ENCODE data around the gene OXA1L. TPM values are rescaled to one million over a fixed set of nuclear protein-coding genes. Genes with fewer than 3 reads are reported as not detected.

The OXA1L gene
- total and polyA plus RNA-seq, 2 of the 13 experiments (the other 11 are each of a cell fraction or from before 2014, with no cell fraction given), result 230 to 589 TPM

DNA sequence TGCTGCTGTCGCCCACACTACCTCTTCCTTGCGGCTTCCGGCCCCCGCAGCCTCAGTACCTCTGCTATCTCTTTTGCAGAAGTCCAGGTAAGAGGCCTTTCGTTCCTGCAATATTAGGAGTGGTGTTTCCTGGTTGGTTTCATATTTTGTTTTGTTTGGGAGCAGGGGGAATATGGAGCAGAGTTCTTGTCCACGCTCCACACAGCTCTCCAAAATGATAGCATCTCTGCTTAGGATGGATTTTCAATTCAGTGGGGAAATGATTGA, 768 bp downstream of the OXA1L start (continued):
- TF ChIP-seq, protein P1, sequence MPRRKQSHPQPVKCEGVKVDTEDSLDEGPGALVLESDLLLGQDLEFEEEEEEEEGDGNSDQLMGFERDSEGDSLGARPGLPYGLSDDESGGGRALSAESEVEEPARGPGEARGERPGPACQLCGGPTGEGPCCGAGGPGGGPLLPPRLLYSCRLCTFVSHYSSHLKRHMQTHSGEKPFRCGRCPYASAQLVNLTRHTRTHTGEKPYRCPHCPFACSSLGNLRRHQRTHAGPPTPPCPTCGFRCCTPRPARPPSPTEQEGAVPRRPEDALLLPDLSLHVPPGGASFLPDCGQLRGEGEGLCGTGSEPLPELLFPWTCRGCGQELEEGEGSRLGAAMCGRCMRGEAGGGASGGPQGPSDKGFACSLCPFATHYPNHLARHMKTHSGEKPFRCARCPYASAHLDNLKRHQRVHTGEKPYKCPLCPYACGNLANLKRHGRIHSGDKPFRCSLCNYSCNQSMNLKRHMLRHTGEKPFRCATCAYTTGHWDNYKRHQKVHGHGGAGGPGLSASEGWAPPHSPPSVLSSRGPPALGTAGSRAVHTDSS (CRISPR knock-in tag; conservative IDR thresholded peaks at IDR 0.05), result no peak
- TF ChIP-seq ZNF274 (CRISPR knock-in tag; IDR thresholded peaks at IDR 0.05) (no peak), SRSF1 (optimal IDR thresholded peaks at IDR 0.05; ENCODE audit: low read depth, low read length) (no peak), ZNF878 (CRISPR knock-in tag; IDR thresholded peaks at IDR 0.05) (no peak), POGK (CRISPR knock-in tag; conservative IDR thresholded peaks at IDR 0.05) (no peak), HNRNPLL (IDR thresholded peaks at IDR 0.05; ENCODE audit: low read depth, low read length, poor library complexity, severe bottlenecking) (no peak), E2F5 (CRISPR knock-in tag; conservative IDR thresholded peaks at IDR 0.05) (no peak), RBFOX2 (IDR thresholded peaks at IDR 0.05; ENCODE audit: low read depth, low read length) (no peak), SOX5 (CRISPR knock-in tag; IDR thresholded peaks at IDR 0.05; ENCODE audit: borderline replicate concordance) (peak; percentile 8; the same call in 1 of the 2 replicates), ZZZ3 (CRISPR knock-in tag; IDR thresholded peaks at IDR 0.05; ENCODE audit: borderline replicate concordance) (0 out of 2 replicates have a peak, but pooled peaks have one; percentile 11), SPEN (CRISPR knock-in tag; IDR thresholded peaks at IDR 0.05; ENCODE audit: low read depth) (no peak), RFX3 (CRISPR knock-in tag; IDR thresholded peaks at IDR 0.05) (no peak), HDAC6 (IDR thresholded peaks at IDR 0.05; ENCODE audit: low read depth, low read length) (0 out of 2 replicates have a peak, but pooled peaks have one; percentile 20), RCOR2 (CRISPR knock-in tag; IDR thresholded peaks at IDR 0.05) (no peak), ARNTL (CRISPR knock-in tag; IDR thresholded peaks at IDR 0.05) (no peak), CBX2 (IDR thresholded peaks at IDR 0.05; ENCODE audit: low read depth, low read length) (no peak), CBX2 (CRISPR knock-in tag; IDR thresholded peaks at IDR 0.05; ENCODE audit: low read depth) (no peak)
- TF ChIP-seq, protein P2, sequence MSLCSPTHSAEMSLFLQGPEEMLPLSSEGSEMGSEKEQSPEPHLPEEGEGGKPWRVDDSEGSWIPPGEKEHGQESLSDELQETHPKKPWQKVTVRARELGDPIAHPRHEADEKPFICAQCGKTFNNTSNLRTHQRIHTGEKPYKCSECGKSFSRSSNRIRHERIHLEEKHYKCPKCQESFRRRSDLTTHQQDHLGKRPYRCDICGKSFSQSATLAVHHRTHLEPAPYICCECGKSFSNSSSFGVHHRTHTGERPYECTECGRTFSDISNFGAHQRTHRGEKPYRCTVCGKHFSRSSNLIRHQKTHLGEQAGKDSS (CRISPR knock-in tag; IDR thresholded peaks at IDR 0.05; ENCODE audit: borderline replicate concordance, low read depth), result no peak
- TF ChIP-seq, protein P3, sequence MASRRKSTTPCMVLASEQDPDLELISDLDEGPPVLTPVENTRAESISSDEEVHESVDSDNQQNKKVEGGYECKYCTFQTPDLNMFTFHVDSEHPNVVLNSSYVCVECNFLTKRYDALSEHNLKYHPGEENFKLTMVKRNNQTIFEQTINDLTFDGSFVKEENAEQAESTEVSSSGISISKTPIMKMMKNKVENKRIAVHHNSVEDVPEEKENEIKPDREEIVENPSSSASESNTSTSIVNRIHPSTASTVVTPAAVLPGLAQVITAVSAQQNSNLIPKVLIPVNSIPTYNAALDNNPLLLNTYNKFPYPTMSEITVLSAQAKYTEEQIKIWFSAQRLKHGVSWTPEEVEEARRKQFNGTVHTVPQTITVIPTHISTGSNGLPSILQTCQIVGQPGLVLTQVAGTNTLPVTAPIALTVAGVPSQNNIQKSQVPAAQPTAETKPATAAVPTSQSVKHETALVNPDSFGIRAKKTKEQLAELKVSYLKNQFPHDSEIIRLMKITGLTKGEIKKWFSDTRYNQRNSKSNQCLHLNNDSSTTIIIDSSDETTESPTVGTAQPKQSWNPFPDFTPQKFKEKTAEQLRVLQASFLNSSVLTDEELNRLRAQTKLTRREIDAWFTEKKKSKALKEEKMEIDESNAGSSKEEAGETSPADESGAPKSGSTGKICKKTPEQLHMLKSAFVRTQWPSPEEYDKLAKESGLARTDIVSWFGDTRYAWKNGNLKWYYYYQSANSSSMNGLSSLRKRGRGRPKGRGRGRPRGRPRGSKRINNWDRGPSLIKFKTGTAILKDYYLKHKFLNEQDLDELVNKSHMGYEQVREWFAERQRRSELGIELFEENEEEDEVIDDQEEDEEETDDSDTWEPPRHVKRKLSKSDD (CRISPR knock-in tag; IDR thresholded peaks at IDR 0.05; ENCODE audit: low read depth), result no peak
- TF ChIP-seq, protein P4, sequence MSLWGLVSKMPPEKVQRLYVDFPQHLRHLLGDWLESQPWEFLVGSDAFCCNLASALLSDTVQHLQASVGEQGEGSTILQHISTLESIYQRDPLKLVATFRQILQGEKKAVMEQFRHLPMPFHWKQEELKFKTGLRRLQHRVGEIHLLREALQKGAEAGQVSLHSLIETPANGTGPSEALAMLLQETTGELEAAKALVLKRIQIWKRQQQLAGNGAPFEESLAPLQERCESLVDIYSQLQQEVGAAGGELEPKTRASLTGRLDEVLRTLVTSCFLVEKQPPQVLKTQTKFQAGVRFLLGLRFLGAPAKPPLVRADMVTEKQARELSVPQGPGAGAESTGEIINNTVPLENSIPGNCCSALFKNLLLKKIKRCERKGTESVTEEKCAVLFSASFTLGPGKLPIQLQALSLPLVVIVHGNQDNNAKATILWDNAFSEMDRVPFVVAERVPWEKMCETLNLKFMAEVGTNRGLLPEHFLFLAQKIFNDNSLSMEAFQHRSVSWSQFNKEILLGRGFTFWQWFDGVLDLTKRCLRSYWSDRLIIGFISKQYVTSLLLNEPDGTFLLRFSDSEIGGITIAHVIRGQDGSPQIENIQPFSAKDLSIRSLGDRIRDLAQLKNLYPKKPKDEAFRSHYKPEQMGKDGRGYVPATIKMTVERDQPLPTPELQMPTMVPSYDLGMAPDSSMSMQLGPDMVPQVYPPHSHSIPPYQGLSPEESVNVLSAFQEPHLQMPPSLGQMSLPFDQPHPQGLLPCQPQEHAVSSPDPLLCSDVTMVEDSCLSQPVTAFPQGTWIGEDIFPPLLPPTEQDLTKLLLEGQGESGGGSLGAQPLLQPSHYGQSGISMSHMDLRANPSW (CRISPR knock-in tag; IDR thresholded peaks at IDR 0.05; ENCODE audit: borderline replicate concordance), result no peak

Data from HepG2 (cell line).